A204.1 (cell line): ENCODE measurements around the gene BAG1.

Source experiments
- FAIRE-seq: peaks from 2 replicates; lab custom pipeline; 2012; peaks lifted over from hg19 to GRCh38; lab: Jason Lieb, UNC

BAG1 gene

DNA sequence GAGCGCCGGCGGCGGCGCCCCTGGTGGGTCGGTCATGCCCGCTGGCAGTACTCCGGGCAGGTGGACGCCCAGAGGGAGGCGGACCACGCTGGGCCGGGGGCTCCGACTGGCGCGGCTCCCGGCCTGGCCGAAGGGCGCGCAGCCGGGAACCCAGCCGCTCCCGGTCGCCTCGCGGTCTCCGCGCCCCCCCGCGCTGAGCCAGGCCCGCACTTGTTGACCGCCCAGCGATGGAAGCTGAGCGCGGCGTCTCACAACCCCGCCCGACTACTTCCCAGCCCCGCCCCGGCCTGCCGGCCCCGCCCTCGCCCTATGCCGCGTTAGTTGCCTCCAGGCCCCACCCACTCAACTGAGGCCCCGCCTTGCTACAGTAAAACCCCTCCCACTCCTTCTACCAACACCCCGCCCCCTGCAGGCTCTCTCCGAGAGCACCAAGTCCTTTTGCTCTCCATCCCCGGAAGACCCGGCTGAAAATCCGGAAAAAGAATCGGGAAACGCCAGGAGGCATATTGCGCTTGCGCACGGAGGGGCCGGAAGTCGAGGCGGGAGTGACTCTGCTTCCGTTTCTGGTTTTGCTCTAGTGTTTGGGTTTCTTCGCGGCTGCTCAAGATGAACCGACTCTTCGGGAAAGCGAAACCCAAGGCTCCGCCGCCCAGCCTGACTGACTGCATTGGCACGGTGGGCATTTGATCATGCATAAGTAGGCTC is at the start of gene BAG1, which contains the start of gene CHMP5:
BAG1 (minus strand) TSS at position 236 of the 705 bp plus-strand sequence.
CHMP5 (plus strand) TSS at position 577 of the 705 bp plus-strand sequence; CDS start at position 607, 30 bp downstream.
- peak; percentile 97 for FAIRE-seq

DNA sequence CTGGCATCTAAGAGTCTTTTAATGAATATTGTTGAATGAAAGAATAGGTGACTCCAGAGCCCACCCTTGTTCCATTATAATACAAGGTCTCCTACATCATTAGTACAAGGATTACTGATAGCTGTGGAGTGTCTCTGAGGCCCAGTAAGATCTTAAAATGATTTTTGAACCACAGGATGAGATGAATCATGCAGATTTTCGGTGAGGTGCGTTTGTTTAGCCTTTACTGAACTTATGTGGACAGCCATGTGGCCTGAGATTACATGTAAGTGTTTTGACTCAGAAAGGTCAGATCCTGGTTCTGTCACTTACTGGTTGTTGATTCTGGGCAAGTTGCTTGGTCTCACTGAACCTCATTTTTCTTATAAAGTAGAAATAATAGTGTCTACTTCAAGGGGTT is 47.4 kb upstream of the BAG1 start:
- no peak for FAIRE-seq

DNA sequence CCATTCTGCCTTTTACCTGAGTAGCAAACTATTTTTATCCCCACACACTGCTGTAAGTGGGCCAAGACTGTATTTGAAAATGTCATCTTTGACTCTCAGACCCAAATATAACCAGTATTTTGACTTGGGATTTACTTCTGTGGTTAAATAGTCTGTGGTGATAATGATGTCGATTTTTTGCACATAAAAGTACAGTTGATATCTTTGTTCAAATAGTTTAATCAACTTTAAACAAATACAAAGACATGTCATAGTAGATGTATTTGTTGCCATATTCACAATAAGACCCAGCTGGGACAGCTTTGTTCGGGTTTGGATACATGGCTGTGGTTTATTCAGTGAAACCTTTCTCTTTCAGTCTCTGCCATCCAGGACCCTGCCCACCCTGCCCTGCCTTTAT is 46.2 kb upstream of the BAG1 start:
- no peak for FAIRE-seq

DNA sequence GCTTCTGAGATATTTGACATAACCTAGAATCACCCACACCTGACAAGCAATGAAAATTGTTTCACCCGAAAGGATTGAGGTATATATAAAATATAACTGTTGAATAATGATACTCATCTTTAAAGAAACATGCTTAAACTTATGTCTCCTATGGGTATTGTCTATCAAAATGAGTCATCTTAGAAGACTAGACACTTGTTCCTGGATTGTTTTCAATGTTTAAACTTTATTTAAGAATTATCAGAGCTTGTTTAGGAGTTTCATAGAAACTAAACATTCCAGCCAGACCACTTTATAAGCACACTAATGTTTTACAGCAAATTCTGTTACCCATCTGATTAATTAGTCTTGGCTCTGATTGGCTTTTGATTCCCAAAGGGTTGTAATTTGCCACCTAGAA is 45.4 kb upstream of the BAG1 start:
- FAIRE-seq = no peak

DNA sequence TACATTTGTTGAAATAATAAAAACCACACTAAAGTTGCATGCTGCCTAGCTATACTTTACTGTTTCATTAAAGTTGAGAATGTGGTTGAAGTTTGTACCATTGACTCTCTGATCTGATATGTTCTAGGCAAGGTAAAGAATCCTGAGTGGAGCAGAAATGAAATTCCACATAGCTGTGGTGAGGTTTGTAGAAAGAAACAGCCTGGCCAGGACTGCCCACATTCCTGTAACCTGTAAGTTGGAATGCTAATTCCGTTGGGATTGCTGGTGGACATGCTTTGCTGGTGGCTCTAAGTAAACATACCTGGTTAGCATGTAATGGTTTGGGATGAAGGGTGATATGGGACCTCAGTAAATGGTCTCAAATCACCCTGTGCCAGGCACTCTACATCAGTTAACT is 42.6 kb upstream of the BAG1 start:
- no peak for FAIRE-seq

DNA sequence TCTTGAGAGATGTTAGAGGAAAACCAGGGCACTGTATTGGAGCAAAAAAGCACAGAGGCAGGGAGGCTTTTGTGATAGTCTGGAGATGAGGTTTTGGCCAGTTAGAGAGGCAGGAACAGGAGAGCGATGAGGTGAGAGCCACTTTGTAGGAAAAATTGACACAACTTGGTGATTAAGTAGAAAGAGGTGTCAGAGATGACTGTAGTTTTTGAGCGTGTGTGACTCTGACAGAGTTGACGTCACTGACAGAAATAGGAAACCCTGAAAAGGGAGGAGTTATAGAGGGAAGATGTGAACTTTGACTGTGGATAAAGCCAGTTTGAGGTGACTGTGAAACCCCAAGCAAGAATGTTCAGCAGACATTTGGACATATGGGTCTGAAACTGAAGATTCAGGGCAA is 41.5 kb upstream of the BAG1 start:
- FAIRE-seq = no peak

DNA sequence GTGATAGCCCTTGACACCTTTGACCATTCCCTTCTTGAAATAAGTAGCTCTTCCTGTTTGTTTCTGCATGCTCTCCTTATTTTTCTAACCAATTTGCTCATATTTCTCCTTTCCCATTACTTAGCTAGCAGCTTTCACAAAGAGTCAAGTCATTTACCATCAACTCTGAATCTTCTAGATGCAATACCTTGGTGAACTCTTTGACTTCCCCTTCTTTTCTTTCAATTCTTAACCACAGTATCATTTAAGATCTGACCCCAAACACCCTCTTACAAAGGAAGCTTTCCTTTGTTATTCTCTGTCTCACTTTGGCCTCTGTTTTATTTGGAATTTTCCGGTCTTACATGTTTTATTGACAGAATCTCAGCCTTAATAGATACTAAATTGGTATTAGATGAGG is 39.9 kb upstream of the BAG1 start:
- FAIRE-seq = no peak

DNA sequence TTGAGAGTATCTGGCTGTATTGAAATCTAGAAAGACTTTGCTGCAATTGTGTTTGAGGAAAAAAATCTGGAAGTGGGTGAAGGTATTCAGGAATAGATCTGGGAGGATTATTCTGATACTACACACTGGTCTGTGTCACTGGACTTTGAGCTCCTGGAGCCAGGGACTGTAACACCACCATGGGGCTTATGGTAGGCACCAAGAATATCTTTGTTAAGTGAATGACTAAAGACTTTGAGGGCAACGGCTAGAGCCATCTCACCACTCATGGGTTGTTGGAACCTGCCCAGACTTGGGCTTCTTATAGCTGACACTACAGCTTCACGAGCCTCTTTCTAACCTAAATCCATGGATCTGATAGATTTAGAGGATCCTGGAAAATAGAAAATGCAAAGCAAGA is 36.0 kb upstream of the BAG1 start:
- FAIRE-seq = no peak

DNA sequence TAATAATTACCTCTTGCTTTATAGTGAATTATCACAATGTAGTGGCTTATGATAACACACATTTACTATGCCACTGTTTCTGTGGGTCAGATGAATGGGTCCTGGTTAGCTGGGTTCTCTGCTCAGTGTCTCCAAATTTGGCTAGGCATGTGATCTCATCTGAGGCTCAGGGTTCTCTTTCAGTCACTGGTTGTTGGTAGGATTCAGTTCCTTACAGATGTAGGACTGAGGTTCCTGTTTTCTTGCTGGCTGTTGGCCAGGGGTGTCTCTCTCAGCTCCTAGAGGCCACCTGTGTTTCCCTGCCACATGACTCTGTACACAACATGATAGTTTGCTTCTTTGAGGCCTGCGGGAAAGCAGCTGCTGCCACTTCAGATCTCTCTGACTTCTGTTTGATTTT is 32.9 kb upstream of the BAG1 start:
- no peak for FAIRE-seq

DNA sequence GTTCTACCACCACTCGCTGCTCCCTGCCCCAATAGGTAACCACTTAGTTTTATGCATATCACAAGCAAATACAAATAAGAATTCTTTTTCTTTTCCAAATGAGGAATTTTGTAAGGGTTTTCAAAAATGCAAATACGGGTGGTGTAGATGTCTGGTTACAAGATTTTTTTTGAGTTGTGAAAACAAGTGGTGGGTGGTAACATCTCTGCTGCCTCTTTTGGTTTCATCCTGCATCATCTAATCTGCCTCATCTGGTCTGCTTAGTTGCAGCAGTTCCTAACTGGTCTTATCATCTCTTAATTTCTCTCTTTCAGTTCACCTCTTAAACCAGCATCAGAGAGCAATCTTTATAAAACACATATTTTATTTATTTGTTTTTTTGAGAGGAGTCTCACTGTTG is 31.1 kb upstream of the BAG1 start:
- FAIRE-seq = no peak

DNA sequence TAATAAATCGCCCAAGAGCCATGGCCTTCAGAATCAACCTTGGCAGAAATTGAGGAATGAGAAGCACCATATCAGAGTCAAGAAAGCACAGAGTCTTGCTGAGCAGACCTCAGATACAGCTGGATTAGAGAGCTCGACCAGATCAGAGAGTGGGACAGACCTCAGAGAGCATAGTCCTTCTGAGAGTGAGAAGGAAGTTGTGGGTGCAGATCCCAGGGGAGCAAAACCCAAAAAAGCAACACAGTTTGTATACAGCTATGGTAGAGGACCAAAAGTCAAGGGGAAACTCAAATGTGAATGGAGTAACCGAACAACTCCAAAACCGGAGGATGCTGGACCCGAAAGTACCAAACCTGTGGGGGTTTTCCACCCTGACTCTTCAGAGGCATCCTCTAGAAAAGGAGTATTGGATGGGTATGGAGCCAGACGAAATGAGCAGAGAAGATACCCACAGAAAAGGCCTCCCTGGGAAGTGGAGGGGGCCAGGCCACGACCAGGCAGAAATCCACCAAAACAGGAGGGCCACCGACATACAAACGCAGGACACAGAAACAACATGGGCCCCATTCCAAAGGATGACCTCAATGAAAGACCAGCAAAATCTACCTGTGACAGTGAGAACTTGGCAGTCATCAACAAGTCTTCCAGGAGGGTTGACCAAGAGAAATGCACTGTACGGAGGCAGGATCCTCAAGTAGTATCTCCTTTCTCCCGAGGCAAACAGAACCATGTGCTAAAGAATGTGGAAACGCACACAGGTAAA is 30.3 kb upstream of the BAG1 start:
- no peak for FAIRE-seq

DNA sequence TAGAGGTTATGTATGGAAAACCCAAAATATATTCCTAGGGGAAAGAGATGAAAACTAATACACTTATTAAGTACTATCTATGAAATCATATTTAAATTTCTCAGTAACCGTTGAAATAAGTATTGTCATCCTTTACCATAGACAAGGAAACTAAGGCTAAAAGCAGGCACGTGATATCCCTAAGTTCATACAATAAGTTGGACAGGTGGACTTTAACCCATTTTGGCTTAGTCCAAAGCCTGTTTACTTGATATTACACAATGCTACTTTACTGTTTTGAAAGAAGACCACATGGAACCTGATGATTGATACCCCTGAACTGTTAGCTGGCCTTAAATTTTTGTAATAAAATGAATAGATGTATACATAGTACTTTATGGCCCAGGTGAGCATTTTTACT is 29.3 kb upstream of the BAG1 start:
- FAIRE-seq = no peak

DNA sequence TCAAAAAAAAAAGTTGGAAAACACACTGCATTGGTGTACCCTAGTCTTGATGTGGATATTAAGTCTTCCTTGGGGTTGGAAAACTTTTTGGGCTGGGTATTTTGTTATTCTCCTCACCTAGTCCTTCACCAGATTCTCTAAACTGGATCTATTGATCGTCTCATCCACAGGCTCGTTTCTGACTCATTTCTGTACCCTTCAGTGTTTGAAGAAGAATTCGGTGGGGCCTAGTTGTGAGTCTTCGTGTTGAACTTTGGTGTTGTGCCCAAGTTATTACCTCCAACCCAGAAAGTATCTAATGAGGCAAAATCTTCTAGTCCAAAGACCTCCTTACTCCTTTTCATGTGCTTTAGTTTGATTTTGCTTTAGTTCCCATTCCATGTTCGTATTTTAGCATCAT is 27.4 kb upstream of the BAG1 start:
- FAIRE-seq = no peak

DNA sequence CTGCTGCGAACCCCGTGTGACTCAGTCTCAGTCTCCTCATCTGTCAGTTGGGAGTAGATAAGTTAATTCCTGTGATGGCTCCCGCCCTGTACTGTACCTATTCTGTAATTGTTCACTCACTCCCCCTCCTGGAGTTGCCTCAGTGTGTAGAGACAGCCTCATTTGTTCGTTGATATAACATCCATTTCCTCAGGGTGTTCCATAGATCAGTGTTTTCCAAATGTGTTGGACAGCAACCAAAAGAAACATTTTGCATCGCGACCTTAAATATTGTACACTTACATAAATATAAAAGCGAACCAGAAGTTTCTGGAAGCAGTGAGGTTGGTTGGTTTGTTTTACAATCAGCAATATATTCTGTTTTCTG is 26.5 kb upstream of the BAG1 start:
- no peak for FAIRE-seq

DNA sequence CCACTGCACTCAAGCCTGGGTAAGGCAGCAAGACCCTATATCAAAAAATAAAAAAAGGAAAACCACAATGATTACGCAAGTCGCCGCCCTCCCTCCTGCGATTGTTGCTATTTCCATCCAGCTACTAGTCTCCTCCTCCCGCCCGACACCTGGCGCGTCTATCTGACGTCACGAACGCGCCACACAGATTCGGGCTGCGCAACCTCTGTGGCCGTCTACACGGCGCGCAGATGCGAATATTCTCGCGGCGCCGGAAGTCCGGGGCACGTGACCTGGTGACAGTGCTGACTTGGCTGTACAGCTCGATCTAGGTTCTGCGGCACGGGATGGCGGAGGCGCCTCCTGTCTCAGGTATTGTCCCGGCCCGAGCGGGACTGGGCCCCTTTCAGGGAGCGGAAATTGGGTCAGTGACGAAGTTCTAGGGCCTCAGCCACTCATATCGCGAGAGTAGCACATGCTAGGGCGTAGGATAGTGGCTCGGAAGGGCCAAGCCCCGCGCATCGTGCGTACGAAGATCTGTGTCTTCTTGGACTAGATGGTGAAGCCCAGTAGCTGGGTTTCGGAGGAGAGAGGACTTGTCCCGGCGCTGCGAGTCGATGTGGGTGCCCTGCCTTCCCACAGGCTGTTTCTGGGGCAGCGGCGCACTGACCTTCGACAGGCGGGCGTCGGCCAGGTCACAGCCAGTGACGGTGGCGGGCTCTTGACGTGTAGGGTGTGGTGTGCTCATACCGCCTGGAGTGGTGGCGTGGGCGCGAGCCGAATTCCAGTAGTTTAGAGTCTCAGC is 25.9 kb upstream of the BAG1 start, which contains the start of gene NFX1:
NFX1 (plus strand) TSS at position 270 of the 784 bp plus-strand sequence; CDS start at position 327, 57 bp downstream.
- peak; percentile 88 for FAIRE-seq

DNA sequence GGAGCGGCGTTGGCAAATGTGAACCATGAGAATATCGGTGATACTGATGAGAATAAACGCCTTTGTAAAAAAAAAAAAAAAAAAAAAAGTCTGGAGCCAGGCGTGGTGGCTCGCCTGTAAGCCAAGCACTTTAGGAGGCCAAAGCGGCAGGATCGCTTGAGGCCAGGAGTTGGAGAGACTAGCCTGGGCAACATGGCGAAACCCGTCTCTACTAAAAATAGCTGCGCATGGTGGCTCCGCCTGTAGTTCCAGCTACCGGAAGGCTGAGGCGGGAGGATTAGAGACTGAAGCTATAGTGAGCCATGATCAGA is 25.4 kb upstream of the BAG1 start:
- FAIRE-seq = no peak

DNA sequence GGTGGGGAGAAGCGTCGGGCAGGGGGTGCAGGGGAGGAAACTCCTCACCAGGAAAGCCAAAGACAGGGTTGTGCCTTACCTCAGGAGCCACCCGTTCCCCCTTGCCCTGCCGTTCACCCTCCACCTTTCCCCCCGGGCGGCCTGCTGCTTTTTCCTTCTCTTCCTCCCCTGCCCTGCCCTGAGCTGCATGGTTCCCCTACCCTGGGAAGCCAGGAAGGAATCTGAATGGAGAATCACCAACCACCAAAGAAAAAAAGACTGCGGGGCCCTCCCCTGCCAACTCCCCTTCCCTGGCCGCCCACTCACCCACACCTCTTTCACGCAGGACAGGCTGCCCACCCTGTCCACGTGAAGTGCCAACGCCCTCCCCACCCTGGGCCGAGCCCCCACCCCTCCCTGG is 25.0 kb upstream of the BAG1 start:
- FAIRE-seq = no peak

DNA sequence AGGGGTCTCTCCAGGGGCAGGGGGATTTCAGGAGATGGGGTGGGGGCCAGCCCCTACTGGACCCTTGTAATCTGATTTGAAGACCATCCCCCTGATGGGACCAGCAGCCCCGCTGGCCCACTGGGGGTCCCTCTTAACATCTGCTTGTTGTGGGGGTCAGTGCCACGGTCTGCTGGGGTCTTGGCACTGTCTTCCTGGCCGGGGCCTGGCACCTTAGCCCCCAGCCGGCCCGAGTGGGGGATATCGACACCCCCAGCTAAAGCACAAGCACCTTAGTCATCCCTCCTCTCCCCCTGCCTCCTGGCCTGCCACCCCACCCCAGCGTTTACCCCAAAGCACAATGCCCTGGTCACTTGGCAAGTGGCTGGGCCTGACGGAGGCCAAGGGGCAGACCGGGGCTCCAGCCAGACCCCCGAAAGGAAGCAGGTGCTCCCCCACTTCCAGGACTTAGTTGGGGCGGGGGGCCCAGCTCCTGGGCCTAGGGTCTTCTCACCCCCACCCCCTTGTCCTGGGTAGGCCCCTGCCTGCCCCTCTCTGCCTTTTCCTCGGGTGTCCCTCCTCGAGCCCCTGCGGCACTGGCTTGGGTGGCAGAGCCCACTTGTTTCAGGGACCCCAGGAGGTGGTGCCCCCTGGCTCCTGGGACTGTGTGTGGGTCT is 24.4 kb upstream of the BAG1 start:
- no peak for FAIRE-seq

DNA sequence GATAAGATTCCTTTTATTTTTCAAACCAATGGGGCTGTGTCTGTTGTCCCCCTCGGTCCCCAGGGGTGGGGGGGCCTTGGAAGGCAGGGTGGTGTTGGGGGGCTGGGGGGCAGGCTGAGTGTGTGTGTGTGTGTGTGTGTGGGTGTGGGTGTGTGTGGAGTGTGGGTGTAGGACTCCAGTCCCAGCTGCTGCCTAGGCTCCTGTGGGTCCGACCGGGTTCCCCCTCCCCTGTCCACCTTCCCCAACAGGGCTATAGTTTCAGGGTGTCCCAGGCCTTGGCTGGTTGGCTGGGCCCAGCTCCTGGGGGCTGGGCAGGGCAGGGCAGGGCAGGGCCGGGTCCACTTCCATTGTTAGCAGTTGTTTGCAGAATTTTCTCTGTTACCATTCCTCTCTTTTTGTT is 23.7 kb upstream of the BAG1 start:
- FAIRE-seq = no peak

DNA sequence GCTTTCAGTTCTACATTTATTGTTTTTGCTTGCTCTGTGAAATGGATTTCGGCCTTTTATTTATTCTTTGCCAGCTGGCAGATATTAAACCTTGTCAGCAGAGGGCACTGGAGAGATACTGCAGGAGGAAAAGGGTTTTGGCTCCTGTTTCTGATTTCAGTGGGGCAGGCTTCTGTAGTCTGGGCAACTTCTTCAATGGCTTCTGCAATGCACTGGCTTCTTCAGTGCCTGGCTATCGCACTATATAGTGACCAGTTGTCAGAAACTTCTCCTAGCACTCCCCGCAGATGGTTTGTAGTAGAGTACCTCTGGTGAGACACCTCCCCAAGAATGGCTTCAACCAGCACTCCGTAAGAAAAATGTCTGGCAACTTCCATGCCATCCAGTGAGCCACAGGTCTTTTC is 22.6 kb upstream of the BAG1 start:
- FAIRE-seq = peak; percentile 79

DNA sequence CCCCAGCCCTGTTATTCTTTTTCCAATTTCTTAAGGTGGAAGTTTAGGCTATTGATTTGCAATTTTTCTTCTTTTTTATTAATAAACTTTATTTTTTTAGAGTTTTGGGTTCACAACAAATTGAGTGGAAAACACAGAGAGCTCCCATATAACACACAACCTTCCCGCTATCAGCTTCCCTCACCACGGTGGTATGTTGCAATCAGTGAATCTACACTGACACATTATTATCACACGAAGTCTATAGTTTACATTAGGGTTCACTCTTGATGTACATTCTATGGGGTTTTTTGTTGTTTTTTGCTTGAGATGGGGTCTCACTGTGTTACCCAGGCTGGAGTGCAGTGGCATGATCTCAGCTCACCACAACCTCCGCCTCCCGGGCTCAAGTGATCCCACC is 21.0 kb upstream of the BAG1 start:
- FAIRE-seq = no peak

DNA sequence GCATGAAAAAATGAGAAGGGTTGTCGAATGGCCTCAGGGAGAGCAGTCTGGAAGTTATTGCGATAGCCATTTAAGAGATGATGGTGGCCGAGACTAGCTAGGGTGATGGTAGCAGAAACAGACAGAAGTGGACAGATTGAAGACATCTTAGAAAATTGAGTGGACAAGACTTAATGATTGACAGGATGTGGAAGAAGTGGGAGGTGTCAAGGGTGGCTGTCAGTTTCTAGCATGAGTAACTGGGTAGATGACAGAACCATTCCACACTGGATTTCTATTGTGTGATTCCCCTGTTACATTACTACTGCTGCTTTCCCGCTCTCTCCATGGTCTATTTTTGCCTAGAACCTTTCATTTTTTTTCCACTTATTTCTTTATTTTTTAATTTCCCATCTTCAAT is 13.0 kb upstream of the BAG1 start:
- no peak for FAIRE-seq

DNA sequence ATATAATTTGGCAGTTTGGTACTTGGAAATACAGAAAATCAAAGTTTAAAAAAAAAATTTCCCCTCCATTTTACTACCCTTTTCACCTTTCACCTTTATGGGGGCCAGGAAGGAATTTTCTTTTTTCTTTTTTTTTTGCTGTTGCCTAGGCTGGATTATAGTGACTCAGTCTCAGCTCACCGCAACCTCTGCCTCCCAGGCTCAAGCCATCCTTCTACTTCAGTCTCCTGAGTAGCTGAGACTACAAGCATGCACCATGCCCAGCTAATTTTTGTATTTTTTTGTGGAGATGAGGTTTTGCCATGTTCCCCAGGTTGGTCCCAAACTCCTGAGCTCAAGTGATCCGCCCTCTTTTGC is 9.4 kb upstream of the BAG1 start:
- no peak for FAIRE-seq
